Suprapubic skin (tissue), 3 donors: ENCODE data around the gene SERHL2.
"Not testable (repeated sequence)": the region's sequence is repeated elsewhere in the genome, so short reads cannot be mapped to it uniquely, and the experiment has no call there.

Experiments
- CTCF ChIP-seq, 2 donors: fragments of 200-600 bp in 1 of 2; fragments of 450-650 bp in 1 of 2; sonication (generic) in 1 of 2; IDR thresholded peaks; one replicate each; pipeline ENCODE4 v1.5.1; 2016 to 2019; ENCODE audit warnings: antibody characterized with exemption in 2 of 2, mild to moderate bottlenecking in 1 of 2, moderate library complexity in 1 of 2
- EP300 ChIP-seq: sonication (generic); formaldehyde crosslinking; IDR thresholded peaks from one replicate; pipeline ENCODE4 v1.6.1; 2017; ENCODE audit warnings: antibody characterized with exemption
- POLR2A ChIP-seq, 2 donors: fragments of 450-650 bp; IDR thresholded peaks; one replicate each; pipeline ENCODE4 v1.6.1; 2017; ENCODE audit warnings: antibody characterized with exemption in 2 of 2, mild to moderate bottlenecking in 2 of 2, moderate library complexity in 2 of 2

GRCh38 chr22:42539236-42539771, 14.5 kb upstream of the SERHL2 start:
- TF ChIP-seq CTCF (IDR thresholded peaks at IDR 0.05); POLR2A (IDR thresholded peaks at IDR 0.05); EP300: not testable (repeated sequence)
